HG03469 (cell line): ENCODE data around the gene DEF6.
"Not testable (repeated sequence)": the region's sequence is repeated elsewhere in the genome, so short reads cannot be mapped to it uniquely, and the experiment has no call there.

Source experiments
- ATAC-seq: cut with Tn5 transposase; IDR thresholded peaks from one replicate; pipeline ENCODE4 v1.9.1; 2021; ENCODE audit warnings: mild to moderate bottlenecking, moderate library complexity, moderate number of reproducible peaks; ENCODE audit not compliant: unreplicated experiment

DEF6 gene

GRCh38 chr6:35309611-35310264 lies 12.1 kb downstream of the DEF6 start:
- ATAC-seq: no peak

GRCh38 chr6:35310265-35310831 lies 12.7 kb downstream of the DEF6 start:
- ATAC-seq: no peak

GRCh38 chr6:35311390-35312075 lies 13.9 kb downstream of the DEF6 start:
- ATAC-seq: no peak

GRCh38 chr6:35312076-35312800 lies 14.6 kb downstream of the DEF6 start:
- no peak for ATAC-seq

- no peak for ATAC-seq
Measured at GRCh38 chr6:35312807-35313206, 15.2 kb downstream of the DEF6 start.

- ATAC-seq: no peak
Measured at GRCh38 chr6:35317483-35318195, 20.0 kb downstream of the DEF6 start.

- ATAC-seq: no peak
Measured at GRCh38 chr6:35318196-35319171, 20.9 kb downstream of the DEF6 start.

GRCh38 chr6:35319346-35320030 lies 21.9 kb downstream of the DEF6 start:
- ATAC-seq: no peak

- no peak for ATAC-seq
Measured at GRCh38 chr6:35320031-35320410, 22.4 kb downstream of the DEF6 start.

- ATAC-seq: no peak
Measured at GRCh38 chr6:35321091-35321490, 23.5 kb downstream of the DEF6 start.

GRCh38 chr6:35327349-35328027 lies 29.9 kb downstream of the DEF6 start:
- no peak for ATAC-seq

GRCh38 chr6:35328108-35328723 lies 30.6 kb downstream of the DEF6 start:
- no peak for ATAC-seq

GRCh38 chr6:35328965-35329364 lies 31.3 kb downstream of the DEF6 start:
- not testable (repeated sequence) for ATAC-seq

GRCh38 chr6:35330541-35331119 lies 33.0 kb downstream of the DEF6 start:
- no peak for ATAC-seq

GRCh38 chr6:35332074-35332887 lies 34.7 kb downstream of the DEF6 start:
- ATAC-seq: not testable (repeated sequence)

GRCh38 chr6:35341557-35341956 lies 43.9 kb downstream of the DEF6 start:
- ATAC-seq: no peak
